ENCODE data around the gene RYR2.

DNA sequence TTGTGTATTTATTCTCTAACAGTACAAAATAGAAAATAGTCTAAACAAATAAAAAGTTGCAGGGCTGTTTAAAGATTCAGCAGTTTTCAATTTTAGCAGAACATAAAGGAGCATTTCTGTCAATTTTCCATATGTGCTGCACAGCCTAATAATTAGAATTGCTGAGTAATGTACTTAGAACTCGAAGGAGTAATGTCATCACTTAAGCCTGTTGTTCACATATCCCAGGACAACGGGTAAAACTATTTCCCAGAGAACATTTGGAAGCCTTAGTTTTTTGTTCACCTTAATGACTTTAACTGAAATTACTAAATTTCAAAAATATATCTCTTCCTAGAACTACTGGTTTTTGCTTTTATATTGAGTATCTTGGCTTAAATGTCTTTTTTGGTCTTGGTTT is 767.1 kb downstream of the RYR2 start:
- TF ChIP-seq, protein P1, sequence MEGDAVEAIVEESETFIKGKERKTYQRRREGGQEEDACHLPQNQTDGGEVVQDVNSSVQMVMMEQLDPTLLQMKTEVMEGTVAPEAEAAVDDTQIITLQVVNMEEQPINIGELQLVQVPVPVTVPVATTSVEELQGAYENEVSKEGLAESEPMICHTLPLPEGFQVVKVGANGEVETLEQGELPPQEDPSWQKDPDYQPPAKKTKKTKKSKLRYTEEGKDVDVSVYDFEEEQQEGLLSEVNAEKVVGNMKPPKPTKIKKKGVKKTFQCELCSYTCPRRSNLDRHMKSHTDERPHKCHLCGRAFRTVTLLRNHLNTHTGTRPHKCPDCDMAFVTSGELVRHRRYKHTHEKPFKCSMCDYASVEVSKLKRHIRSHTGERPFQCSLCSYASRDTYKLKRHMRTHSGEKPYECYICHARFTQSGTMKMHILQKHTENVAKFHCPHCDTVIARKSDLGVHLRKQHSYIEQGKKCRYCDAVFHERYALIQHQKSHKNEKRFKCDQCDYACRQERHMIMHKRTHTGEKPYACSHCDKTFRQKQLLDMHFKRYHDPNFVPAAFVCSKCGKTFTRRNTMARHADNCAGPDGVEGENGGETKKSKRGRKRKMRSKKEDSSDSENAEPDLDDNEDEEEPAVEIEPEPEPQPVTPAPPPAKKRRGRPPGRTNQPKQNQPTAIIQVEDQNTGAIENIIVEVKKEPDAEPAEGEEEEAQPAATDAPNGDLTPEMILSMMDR (IDR thresholded peaks at IDR 0.05; ENCODE audit: low read depth, low read length), result no peak
- TF ChIP-seq EZH2phosphoT487 (IDR thresholded peaks at IDR 0.05; ENCODE audit: low read depth), result no peak

Measured in OCI-LY3 (cell line).